HG03108 (cell line): Measurements from ENCODE around the gene EIF5.
A peak's percentile ranks its signal among the peaks of the same experiment; 100 is the strongest.

ENCODE experiments used
- ATAC-seq: cut with Tn5 transposase; IDR thresholded peaks from one replicate; pipeline ENCODE4 v1.9.1; 2021; ENCODE audit warnings: moderate library complexity; ENCODE audit not compliant: unreplicated experiment

Gene EIF5

DNA sequence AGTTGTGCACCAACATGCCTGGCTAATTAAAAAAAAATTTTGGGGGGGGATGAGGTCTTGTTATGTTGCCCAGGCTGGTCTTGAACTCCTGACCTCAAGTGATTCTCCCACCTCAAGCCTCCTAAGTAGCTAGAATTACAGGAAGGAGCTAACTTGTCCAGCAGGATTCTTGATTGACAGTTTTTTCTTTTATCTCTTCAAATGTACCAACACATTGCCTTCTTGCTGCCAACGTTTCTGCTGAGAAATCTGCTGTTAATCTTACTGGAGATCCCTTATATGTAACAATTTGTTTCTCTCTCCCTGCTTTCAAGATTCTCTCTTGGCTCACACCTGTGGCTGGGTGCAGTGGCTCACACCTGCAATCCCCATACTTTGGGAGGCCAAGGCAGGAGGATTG, 28.7 kb downstream of the EIF5 start:
- ATAC-seq: no peak

- no peak for ATAC-seq
Observed at GRCh38 chr14:103366741-103367140, 32.7 kb downstream of the EIF5 start.

- no peak for ATAC-seq
Observed at GRCh38 chr14:103367995-103368394, 34.0 kb downstream of the EIF5 start.

DNA sequence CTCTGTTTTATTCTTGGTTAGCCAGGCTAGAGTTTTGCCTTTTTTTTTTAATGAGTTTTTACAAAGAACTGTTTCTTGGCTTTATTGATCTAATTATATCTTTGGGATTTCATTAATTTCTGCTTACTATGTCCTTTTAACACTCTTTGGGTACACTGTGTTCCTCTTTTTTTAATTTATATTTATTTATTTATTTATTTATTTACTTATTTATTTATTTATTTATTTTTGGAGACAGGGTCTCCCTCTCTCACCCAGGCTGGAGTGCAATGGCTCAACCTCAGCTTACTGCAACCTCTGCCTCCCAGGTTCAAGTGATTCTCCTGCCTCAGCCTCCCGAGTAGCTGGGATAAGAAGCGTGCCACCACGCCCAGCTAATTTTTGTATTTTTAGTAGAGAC, 36.0 kb downstream of the EIF5 start:
- ATAC-seq: no peak

GRCh38 chr14:103372017-103372416, 38.0 kb downstream of the EIF5 start:
- no peak for ATAC-seq

- ATAC-seq: no peak
Observed at GRCh38 chr14:103372552-103373304, 38.7 kb downstream of the EIF5 start.

GRCh38 chr14:103374121-103374520, 40.1 kb downstream of the EIF5 start:
- no peak for ATAC-seq

DNA sequence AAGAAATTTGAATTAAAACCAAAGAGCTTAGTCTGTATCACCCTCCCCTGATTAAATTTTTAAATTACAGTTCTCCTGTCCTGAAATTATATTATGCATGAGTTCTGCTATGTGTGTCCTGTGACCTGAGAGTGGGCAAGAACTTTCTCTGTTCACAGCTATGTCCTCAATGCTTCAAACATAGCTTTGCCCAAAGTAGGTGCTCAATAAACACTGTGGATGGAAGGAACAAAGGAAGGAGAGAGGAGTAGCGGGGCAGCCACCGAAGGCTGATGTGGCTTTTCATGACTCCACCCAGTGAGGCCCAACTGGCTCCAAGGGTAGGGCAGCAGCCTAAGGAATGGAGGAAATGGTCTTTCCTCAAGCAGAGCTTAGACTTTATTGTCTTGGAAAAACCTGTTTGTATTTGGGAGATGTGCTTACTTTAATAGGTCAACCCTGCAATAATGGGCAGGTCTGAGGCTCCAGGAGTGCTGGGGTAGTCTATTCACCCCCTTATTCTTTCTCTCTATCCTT, 43.5 kb downstream of the EIF5 start:
- ATAC-seq: no peak

DNA sequence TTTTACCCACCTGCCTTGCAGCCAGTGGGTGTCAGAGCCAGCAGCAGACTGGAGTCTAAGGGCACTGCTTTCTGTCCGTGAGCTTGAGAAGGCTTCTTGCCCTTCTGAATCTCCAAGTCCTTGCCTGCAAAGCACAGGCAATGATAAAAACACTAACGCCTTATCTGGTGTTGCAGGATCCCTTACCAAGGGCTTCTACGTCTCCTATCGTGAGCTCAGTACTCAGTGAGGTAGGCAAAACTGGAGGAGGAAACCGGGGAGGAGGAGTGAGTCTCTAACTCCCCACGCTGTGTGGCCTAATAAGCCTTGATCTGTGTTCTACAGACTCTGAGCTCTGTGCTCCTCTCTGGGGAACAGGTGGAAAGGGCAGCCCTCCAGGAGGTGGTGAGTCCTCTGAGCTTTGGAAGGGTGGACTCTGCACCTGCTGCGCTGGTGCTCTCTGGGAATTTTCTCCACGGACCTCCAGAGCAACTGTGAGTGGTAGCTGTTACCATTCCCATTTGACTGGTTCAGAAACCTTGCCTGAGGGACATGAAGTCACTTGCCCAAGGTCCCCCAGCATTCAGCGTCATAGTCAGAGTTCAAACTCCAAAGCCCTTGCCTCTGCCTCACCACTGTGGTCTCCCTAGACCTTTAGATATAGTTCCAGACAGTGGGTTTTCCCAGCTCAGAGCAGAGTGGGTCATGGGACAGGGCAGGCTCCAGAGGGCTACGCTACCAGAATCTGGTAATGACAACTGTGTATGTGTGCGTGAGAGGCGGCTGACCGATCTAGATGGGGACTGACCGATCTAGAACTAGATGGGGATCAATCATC, 44.2 kb downstream of the EIF5 start:
- no peak for ATAC-seq

DNA sequence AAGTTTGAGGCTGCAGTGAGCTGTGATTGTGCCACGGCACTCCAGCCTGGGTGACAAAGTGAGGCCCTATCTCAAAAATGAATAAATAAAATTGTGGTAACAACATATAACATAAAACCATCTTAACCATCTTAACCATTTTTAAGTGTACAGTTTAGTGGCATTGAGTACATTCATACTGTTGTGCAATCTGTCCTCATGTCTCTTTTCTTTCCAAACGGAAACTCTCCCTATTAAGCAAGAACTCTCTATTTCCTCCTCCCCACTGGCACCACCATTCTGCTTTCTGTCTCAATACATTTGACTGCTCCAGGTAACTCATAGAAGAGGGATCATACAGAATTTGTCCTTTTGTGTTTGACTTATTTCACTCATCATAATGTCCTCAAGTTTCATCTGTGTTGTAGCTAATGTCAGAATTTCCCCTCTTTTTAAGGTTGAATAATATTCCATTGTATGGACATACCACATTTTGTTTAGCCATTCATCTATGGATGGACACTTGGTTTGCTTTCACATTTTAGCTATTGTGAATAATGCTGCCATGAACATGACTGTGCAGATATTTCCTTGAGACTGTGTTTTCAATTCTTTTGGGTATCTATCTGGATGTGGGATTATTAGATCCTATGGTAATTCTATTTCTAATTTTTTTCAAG, 46.8 kb downstream of the EIF5 start:
- no peak for ATAC-seq

GRCh38 chr14:103382376-103382775, 48.3 kb downstream of the EIF5 start:
- no peak for ATAC-seq

GRCh38 chr14:103384450-103385151, 50.6 kb downstream of the EIF5 start:
- ATAC-seq: peak; percentile 3

- ATAC-seq: peak; percentile 98
Observed at GRCh38 chr14:103385152-103385928, 51.3 kb downstream of the EIF5 start, which contains the start of gene MARK3. TSS of gene MARK3 (plus strand) at chr14:103385415. CDS start at chr14:103386030, 615 bp downstream.

DNA sequence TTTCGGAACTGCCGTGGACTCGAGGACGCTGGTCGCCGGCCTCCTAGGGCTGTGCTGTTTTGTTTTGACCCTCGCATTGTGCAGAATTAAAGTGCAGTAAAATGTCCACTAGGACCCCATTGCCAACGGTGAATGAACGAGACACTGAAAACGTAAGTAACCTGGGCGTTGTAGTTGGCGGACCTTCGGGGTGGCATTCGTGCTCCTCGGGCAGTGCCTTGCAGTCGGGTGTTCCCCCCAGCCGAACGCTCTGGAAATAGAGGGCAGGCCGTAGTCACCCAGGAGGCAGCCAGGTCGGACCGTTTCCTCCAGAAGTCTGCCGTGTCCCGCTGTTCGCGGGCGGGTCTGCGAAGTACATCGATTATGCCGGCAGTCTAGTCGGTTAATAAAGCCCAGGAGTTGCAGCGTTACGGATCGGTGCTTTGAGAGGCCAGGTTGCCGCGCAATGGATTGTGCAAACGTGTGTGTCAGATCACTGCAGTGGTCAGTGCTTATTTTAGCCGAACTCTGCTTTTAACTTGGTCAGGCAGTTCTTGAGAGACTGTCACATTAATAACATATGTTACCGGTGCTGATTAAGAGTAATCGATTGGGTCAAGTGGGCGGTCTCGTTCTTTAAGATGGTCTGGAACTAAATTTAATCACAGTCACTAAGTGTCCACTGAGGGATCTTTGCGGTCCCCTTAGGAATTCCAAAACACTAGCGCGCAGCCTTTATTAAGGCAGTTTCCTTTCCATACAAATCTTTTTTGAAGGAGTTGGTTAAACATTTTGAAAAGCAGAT, 52.1 kb downstream of the EIF5 start:
- no peak for ATAC-seq

DNA sequence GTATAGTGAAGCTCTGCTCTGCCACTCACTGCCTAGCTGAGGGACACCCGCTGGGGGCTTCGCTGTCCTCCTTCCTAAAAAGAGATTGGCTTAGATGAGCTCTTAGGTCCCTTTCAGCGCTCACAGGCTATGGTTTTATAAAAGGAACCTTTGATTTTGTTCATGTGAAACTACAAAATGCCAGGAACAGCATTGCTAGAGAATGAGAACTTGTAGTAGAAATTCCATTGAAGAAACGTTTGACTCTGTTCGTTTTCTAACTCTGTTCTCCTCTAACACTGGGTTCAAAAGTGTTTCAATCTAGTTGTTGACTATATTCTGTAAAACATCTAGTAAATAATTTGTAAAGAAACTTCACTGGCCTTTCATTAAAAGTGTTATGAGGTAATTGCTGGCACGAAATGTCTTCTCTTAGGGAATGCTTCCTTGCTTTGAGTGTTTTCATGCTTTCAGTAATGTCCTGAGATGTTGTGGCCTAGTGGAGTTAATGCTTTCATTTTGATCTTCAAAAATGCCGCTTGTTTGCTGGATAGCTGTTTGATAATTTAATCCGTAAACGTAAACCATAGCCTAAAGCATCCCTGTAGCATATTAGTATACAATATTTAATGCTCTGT, 52.8 kb downstream of the EIF5 start:
- ATAC-seq: no peak

DNA sequence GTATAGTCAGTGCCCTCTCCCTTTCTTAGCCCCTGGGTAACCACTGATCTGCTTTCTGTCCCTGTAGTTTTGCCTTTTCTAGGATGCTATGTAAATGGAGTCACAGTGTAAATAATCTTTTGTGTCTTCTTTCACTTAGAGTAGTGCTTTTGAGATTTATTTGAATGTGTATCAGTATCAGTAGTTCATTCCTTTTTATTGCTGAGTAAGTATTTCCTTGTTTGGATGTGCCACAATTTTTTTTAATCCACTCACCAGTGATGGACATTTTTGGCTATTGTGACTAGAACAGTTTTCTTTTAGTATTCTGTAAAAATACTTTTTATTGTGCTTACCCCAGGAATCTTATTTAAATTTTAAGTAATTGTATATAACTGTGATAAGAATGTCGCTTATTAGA, 54.6 kb downstream of the EIF5 start:
- ATAC-seq: no peak

- ATAC-seq: no peak
Observed at GRCh38 chr14:103390605-103391004, 56.6 kb downstream of the EIF5 start.

DNA sequence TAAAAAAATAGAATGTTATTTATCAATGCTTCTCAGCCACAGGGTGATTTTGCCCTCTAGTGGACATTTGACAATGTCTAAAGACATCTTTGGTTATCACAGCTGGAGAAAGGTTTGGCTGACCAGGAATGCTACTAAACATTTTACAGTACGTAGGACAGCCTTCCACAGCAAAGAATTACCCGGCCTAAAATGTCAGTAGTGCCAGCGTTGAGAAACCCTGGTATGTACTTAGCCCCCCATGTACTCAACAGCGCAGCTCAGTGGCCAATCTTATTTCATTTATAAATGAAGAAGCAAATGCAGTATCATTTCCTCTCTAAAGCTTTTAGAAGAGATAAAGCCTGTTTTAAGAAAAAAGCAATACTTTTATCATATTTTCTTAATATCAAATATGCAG, 57.0 kb downstream of the EIF5 start:
- ATAC-seq: no peak

DNA sequence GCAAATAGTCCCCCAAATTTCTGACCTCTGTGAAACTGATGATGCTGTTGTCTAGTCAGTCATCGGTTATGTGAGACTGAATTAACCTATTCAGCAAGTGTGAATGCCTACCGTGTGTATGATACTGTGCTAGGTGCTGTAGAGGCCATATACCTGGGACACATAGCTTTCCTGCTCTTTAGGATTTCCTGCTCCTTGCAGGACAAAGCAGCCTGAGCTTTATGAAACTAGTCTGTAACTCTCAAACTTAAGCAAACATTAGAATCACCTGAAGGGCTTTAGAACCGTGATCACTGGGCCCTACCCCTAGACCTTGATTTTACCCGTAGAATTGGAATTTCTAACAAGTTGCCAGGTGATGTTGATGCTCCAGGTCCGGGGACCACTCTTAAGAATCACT, 58.1 kb downstream of the EIF5 start:
- no peak for ATAC-seq
